ENCODE results near the gene NID1. TPM values are rescaled to one million over a fixed set of nuclear protein-coding genes. Genes with fewer than 3 reads are reported as not detected.

NID1 gene
- total and polyA plus RNA-seq, 9 of the 15 experiments (the other 6 are each of a cell fraction or from before 2014, with no cell fraction given), result 0.22 TPM; not detected in 8

GRCh38 chr1:236069796-236070195 lies 4.9 kb upstream of the NID1 start:
- intact Hi-C loops (cut with micrococcal nuclease), result no loop called here
- FAIRE-seq (no peak), ATAC-seq (no peak), DNase-seq (ENCODE audit: extremely low read depth in 1 of 4, low spot score in 3 of 4) (no peak)
- H3K36me3 ChIP-seq (ENCODE audit: control insufficient read depth, insufficient read depth, low read length), result no peaks in the 10 kb centered on the region
- POLR2A ChIA-PET, result no interaction called here
- H3K9ac ChIP-seq (ENCODE audit: insufficient read depth in 1 of 2, low read depth in 2 of 2, low read length in 2 of 2), result no peak overlapping the region
- no TSS peak for BruUV-seq (replicated peaks)
- TF ChIP-seq NCOA6 (IDR thresholded peaks at IDR 0.05) (no peak), SMARCA4 (IDR thresholded peaks at IDR 0.05) (no peak), HNRNPK (IDR thresholded peaks at IDR 0.05; ENCODE audit: low read depth, low read length, poor library complexity, severe bottlenecking) (no peak), TOE1 (IDR thresholded peaks at IDR 0.05; ENCODE audit: borderline replicate concordance) (0 out of 2 replicates have a peak, but pooled peaks have one; percentile 1), TOE1 (CRISPR knock-in tag; IDR thresholded peaks at IDR 0.05; ENCODE audit: borderline replicate concordance, low read depth) (no peak), TGIF2 (CRISPR knock-in tag; IDR thresholded peaks at IDR 0.05) (no peak)
- in situ Hi-C loops (cut with MboI), result no loop called here
- no peak overlapping the region for H3K4me3 ChIP-seq
- WGBS (ENCODE audit: insufficient coverage, low coverage, missing lambda C conversion rate), result 4% methylated on average over 5 of the region's 5 CpGs
- H3K9me3 ChIP-seq (replicated peaks; ENCODE audit: control insufficient read depth, insufficient read depth, low read depth, low read length), result no peaks in the 10 kb centered on the region
- H3K27me3 ChIP-seq (ENCODE audit: control insufficient read depth in 2 of 2, insufficient read depth in 2 of 2, low read length in 2 of 2), result peaks cover 35 to 46% of the 10 kb centered on the region in 2 experiments
- no peaks in the 10 kb centered on the region for H3K79me2 ChIP-seq (ENCODE audit: control insufficient read depth, insufficient read depth, low read length)
- peaks cover 0 to 6% of the 10 kb centered on the region in 2 experiments; a peak in 1 of 5 replicates for H3K4me1 ChIP-seq (replicated peaks in 1 of 2; ENCODE audit: control insufficient read depth in 2 of 2, insufficient read depth in 2 of 2, low read length in 2 of 2)
- CTCF ChIA-PET (ENCODE audit: low intra/inter-chr PET ratio), result no interaction called here
- H2AFZ ChIP-seq (ENCODE audit: low read depth, low read length), result no peak overlapping the region
- H3K4me2 ChIP-seq (ENCODE audit: insufficient read depth, low read length), result no peak overlapping the region
- H3K9me1 ChIP-seq (ENCODE audit: control insufficient read depth, insufficient read depth, low read length), result no peaks in the 10 kb centered on the region
- H3K27ac ChIP-seq (ENCODE audit: extremely low read depth, low read depth, low read length), result no peak overlapping the region
- H4K20me1 ChIP-seq (replicated peaks; ENCODE audit: control insufficient read depth, insufficient read depth, low read length), result no peaks in the 10 kb centered on the region

- Histone ChIP-seq H3K79me2 (ENCODE audit: control insufficient read depth, insufficient read depth, low read length) (no peaks in the 10 kb centered on the region), H4K20me1 (replicated peaks; ENCODE audit: control insufficient read depth, insufficient read depth, low read length) (no peaks in the 10 kb centered on the region), H3K4me2 (ENCODE audit: insufficient read depth, low read length) (no peak overlapping the region), H3K36me3 (ENCODE audit: control insufficient read depth, insufficient read depth, low read length) (no peaks in the 10 kb centered on the region), H3K27me3 (ENCODE audit: control insufficient read depth in 2 of 2, insufficient read depth in 2 of 2, low read length in 2 of 2) (peaks cover 37 to 54% of the 10 kb centered on the region in 2 experiments), H3K4me3 (no peak overlapping the region), H3K9me1 (ENCODE audit: control insufficient read depth, insufficient read depth, low read length) (no peaks in the 10 kb centered on the region), H3K27ac (ENCODE audit: extremely low read depth, low read depth, low read length) (no peak overlapping the region), H3K4me1 (replicated peaks in 1 of 2; ENCODE audit: control insufficient read depth in 2 of 2, insufficient read depth in 2 of 2, low read length in 2 of 2) (peaks cover 0 to 14% of the 10 kb centered on the region in 2 experiments; a peak in 1 of 5 replicates), H3K9ac (ENCODE audit: insufficient read depth in 1 of 2, low read depth in 2 of 2, low read length in 2 of 2) (no peak overlapping the region), H2AFZ (ENCODE audit: low read depth, low read length) (no peak overlapping the region), H3K9me3 (replicated peaks; ENCODE audit: control insufficient read depth, insufficient read depth, low read depth, low read length) (no peaks in the 10 kb centered on the region)
- intact Hi-C loops (cut with micrococcal nuclease), result no loop called here
- DNase-seq (ENCODE audit: extremely low read depth in 1 of 4, low spot score in 3 of 4) (no peak), ATAC-seq (peak; percentile 56), FAIRE-seq (no peak)
- under 1% methylated on average over 12 of the region's 12 CpGs for WGBS (ENCODE audit: insufficient coverage, low coverage, missing lambda C conversion rate)
- in situ Hi-C loops (cut with MboI), result no loop called here
- TF ChIP-seq MEF2A (IDR thresholded peaks at IDR 0.05; ENCODE audit: control insufficient read depth, low read depth, low read length) (0 out of 2 replicates have a peak, but pooled peaks have one; percentile 35), MEF2D (tag; conservative IDR thresholded peaks at IDR 0.05; ENCODE audit: low read depth) (0 out of 2 replicates have a peak, but pooled peaks have one; percentile 40), NR2F6 (CRISPR knock-in tag; IDR thresholded peaks at IDR 0.05) (no peak)
- BruUV-seq (replicated peaks), result no TSS peak
- ChIA-PET POLR2A (no interaction called here), CTCF (ENCODE audit: low intra/inter-chr PET ratio) (no interaction called here)
Observed at GRCh38 chr1:236067854-236068454, 3.1 kb upstream of the NID1 start.

Measured in K562 (cell line).